HG03558 (cell line): Measurements from ENCODE around the gene ZNF296.

Experiments used
- ATAC-seq: cut with Tn5 transposase; IDR thresholded peaks from one replicate; pipeline ENCODE4 v1.9.1; 2021; ENCODE audit warnings: moderate number of reproducible peaks; ENCODE audit not compliant: unreplicated experiment; ENCODE audit errors: extremely low read depth

Gene ZNF296

GRCh38 chr19:45103508-45104319, 27.4 kb upstream of the ZNF296 start:
- no peak for ATAC-seq

- no peak for ATAC-seq
Observed at GRCh38 chr19:45103156-45103507, 26.9 kb upstream of the ZNF296 start.

DNA sequence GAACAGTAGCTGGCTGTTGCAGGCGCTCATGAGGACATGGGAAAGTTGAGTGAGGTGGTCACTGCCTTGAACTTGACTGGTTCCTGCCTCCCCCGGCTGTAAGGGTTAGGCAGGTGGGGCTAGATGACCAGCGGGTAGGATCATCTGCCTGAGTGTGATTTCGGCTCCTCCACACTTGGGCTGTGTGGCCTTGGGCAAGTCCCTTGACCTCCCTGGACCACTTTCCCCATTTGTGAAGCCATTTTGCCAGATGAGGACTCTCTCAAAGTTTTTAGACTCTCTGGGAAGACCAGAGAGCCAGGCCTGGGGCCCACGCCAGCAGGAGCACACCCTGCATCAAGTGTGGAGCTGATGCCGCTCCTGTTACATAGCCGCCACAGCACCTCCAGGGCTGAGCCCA, 26.2 kb upstream of the ZNF296 start:
- ATAC-seq = no peak

DNA sequence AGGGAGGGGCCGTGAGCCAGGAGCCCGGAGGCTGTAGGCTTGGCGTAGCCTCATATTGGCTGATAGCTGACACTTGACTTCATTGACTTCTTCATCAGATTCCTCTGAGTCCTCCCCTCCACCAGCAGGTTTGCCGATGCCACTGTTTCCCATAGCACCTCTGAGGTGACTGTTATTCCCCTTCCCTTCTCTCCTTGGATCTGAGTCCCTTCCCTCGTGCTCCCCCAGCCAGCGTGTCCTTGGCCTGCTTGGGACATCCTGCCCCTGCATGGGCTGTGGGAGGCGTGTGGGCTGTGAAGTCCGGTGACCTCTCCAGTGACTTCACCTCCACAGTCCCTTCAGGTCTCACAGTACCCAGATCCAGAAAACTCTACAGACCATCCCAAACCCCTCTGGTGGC, 25.5 kb upstream of the ZNF296 start:
- ATAC-seq = no peak

GRCh38 chr19:45100846-45101252, 24.6 kb upstream of the ZNF296 start:
- no peak for ATAC-seq

GRCh38 chr19:45100201-45100600, 23.9 kb upstream of the ZNF296 start:
- no peak for ATAC-seq

DNA sequence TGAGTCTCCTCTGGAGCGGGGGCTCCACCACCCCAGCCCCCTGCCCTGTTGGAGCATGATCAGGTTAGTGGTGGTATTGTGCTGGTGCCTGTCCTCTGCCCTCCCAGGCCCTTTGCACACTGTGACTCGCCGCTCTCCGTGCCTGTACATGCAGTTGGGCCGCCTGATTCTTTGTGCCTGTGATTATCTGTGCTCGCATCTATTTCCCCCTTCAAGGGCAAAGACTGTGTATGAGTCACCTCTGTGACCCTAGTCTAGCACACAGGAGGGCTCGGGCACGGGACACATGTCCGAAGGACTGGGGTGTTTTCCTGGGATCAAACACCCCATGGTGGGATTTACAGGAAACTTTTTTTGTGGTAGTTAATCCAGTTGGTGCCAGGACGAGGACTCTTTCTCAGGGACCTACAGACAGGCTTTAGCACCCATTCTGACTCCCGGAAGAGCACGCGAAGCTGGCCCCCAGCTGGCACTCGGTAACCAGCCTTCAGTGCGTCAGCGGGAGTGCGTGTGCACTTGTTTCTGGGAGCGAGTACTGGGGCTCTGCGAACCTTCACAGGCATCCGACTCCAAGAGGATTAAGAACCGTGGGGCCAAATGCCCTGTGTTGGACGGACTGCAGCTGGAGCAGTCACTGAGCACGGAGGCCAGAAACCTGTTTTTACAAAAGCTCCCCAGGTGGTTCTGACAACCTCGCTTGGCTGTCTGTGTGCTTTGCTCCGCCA, 23.4 kb upstream of the ZNF296 start:
- ATAC-seq = no peak

DNA sequence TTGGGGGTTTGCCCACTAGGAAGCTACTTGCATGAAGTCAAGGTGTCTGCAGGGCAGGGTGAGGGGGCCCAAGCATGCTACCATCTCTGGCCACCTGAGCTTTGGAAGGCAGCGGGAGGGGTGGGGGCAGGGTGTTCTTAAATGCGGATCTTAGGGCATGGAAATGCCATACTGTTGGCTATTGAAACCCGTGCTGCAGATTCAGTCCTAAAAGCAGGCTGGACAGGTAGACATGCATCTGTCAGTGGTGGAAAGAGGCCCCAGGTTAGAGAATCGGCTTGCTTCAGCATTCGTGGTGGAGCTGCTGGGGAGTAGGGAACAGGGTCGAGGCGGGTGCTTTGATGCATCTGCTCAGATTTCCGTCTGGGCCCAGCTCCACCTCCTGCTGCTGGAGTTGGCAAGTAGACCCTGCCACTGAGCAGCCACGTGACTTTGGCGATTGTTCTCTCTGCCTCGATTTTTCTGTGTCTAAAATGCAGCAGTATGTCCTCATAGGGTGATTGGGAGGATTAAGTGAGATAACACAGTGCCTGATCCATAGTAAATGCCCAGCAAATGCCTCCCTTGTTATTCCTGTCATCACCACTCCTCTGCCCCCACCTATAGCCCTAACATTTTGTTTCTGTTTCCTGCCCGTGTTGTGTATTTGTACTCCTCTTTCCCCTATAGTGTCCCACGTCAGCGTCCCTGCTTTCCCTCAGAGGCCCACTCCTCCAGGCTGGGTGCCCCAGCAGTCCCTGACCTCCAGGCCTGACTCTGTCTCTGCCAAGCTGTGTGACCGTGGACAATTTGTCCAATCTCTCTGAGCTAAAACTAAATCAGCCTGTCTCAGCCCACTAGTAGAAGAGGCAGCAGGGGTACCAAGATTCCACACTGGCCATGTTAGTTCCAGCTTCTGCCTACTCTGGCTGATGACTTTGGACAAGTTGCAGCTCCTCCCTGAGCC, 22.5 kb upstream of the ZNF296 start:
- no peak for ATAC-seq

DNA sequence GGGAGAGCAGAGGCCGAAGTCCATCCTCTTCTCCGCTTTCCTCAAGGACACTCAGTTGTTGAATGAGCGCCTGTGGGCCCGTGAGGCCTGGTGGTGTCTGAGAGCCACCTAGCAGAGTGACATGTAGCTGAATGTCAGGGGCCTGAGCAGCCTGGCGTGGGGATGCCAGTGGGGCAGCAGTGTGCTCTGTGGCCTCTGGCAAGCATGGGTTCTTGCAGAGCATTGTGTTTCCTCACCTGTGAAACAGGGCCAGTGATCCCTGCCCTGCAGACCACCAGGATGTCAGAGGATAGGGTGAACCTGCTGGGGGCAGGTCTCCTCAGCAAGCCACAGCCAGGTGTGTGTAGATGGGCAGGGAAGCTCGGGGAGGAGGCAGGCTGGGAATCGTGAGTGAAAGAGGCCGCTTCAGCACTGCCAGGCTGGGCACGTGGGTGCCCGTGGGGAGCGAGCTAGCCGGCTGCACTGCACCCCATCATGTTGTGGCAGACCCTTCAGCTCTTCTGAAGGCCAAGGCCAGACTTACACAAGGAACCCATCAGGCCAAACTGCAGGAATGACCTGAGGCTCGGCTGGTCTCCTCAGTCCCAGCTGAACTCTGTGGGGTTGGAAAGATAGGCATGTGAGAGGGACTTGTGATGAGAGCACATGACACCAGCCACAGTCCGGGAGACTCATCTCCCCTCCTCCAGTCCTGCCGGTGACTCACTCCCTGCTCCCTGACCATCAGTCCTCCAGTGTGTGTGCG, 21.7 kb upstream of the ZNF296 start:
- ATAC-seq = no peak

GRCh38 chr19:45097450-45097775, 21.1 kb upstream of the ZNF296 start:
- no peak for ATAC-seq

DNA sequence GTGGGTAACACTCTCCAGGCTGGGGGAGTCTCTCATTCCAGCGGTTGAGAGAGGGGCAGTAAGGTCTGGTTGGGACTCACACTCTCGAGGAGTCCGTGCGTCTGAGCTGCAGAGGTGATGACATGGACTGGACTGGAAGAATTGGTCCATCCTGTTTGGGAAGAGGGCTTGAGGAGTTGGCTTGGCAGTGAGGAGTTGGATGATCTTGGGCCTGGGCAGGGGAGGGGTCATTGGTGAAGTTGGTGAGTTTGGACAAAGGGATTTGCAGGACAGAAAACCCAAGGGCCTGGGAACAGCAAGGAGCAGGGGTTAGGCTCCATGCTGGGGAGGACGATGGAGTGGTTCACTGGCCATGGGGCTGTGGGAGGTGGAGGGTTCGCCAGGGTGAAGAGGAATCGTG, 20.4 kb upstream of the ZNF296 start:
- ATAC-seq = no peak

- no peak for ATAC-seq
Observed at GRCh38 chr19:45095496-45096413, 19.5 kb upstream of the ZNF296 start.

GRCh38 chr19:45094707-45095106, 18.4 kb upstream of the ZNF296 start:
- ATAC-seq = no peak

DNA sequence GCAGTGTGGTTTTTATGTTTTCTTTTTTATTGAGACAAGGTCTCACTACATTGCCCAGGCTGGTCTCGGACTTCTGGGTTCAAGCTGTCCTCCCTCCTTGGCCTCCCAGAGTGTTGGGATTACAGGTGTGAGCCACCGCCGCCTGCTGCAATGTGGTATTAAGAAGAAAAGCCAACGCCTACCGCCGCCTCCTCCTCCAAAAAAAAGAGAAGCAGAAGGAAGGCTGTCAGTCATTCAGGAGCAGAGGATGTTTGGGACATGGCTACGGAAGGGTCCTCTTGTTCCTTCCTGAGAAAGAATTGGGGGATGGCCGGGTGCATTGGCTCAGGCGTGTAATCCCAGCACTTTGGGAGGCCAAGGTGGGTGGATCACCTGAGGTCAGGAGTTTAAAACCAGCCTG, 17.9 kb upstream of the ZNF296 start:
- ATAC-seq = no peak

DNA sequence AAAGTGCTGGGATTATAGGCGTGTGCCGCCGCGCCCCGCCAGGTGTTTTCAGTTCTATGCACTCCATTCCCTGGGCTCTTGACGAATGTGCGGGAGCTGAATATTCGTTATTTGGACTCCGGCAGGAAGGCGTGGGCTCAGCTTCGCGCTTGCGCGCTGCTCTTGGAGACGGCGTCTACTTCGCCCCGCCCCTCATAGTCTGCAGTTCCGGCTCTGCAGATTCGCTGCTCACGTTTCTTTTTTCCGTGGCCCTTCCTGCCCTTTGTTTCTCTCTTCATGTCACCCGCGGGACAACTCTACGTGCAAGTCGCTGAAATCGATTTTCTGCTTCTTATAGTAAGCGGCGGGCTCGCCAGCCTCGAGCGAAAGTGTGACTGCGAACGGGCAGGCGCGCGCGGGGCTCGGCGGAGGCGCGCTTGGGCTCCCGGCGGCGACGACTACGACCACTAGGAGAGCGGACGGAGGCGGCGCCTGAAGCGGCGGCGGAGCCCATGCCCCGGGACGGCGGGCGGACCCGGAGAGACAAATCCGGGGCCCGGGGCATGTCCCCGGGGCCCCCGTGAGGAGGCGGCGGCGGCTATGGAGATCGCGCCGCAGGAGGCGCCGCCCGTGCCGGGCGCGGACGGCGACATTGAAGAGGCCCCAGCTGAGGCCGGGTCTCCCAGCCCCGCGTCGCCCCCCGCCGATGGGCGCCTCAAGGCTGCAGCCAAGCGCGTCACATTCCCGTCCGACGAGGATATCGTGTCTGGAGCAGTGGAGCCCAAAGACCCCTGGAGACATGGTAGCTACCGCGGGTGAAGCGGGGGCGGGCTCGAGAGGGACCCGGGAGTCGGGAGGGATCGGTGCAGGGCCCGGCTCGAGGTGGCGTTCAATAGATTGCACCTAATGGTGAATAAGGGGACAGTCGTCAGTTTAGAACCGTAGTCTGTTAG, 16.7 kb upstream of the ZNF296 start, which contains the start of gene PPP1R37:
TSS of gene PPP1R37 (plus strand) at position 433 of the 932 bp plus-strand sequence. CDS start at position 580, 147 bp downstream.
- ATAC-seq = no peak

DNA sequence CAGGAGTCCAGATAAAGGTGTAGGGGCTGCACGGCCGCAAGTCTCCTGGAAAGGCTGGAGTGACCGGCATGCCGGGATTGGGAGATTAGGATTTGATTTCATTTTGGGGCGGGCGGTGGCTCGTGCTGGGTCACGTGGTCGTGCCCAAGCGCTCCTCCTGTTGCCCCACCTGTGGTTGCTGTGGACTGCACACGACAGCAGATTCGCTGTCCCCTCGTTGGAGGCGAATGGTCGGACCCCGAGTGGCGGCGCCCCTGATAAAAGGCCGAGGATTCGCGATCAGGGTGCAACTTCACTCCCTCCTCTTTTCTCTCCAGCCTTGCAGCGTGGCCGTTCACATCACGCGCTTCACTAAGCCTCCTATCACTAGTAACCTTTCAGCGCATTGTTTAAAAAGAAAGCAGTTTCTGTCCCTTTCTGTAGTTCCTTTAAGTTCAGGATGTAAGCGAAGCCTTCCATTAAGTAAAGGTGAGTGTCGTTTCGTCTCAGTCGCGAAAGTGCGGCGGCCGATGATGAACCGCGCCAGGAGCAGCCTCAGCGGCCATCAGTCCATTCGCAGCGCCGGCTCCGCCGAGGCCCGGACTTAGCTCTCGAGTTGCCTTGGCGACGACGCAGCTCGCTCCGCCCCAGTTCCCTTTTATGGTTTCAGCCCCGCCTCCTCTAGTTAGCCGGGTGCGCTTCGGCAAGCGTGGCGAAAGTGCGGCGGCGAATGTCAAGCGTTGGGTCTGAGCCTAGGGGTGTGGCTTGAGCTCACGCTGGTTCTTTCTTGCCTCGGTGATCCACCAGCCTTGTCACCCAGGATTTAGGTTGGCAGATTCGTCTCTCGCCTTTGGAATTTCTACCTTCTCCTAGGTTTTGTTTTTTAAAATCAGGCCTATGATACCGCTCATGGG, 15.0 kb upstream of the ZNF296 start:
- ATAC-seq = peak; percentile 31

DNA sequence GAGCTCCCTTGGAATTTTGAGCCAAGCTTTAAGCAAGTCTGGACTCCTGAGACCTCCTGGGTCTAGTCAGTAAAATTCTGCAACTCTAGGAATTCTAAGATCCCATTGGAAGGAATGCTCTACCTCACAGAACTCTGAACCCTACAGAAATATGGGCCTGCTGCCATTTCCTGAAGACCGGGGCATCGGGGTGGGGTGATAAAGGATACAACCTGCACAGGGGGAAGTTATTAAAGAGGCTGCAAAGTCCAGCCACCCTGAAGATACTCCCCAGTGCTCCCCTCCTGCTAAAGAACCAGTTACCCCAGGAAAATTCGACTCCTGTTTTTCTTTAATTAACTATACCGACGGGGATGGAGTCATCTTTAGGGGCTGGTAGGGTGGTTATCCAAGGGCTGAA, 14.3 kb upstream of the ZNF296 start:
- no peak for ATAC-seq
